Activated CD8-positive, alpha-beta T cell treated with anti-CD3 and anti-CD28 coated beads, Interleukin-2, amount 10 ng/mL, durations not matched to agents 7 days and 5 days (primary cell): ENCODE data around the gene IRF3. TPM values are rescaled to one million over a fixed set of nuclear protein-coding genes. Genes with fewer than 3 reads are reported as not detected.
A peak's percentile ranks its signal among the peaks of the same experiment; 100 is the strongest.

ENCODE experiments used
- ATAC-seq: fragments of 150-1000 bp; cut with Tn5 transposase; one replicate; pipeline ENCODE4 v1.10.0; 2021; ENCODE audit warnings: moderate library complexity
- CTCF ChIA-PET: fragments of 350-600 bp; sonication (Branson Sonifier 250); formaldehyde crosslinking; loops from one replicate; lab custom pipeline; 2021; ENCODE audit warnings: antibody characterized with exemption; lab: Charles Lee
- POLR2A ChIA-PET: fragments of 350-600 bp; sonication (Branson Sonifier 250); formaldehyde crosslinking; loops from one replicate; lab custom pipeline; 2021; ENCODE audit warnings: antibody characterized with exemption; lab: Charles Lee
- DNase-seq: peaks from one replicate; pipeline ENCODE4 v3.0.0-alpha.2; 2020
- H3K27ac Mint-ChIP-seq: one replicate; pipeline ENCODE4 v1.8.0; 2021; ENCODE audit warnings: mild to moderate bottlenecking, mixed read lengths
- H3K27me3 Mint-ChIP-seq: one replicate; pipeline ENCODE4 v1.8.0; 2021; ENCODE audit warnings: low read depth, mixed read lengths
- H3K36me3 Mint-ChIP-seq: one replicate; pipeline ENCODE4 v1.8.0; 2021; ENCODE audit warnings: low read depth, mixed read lengths
- H3K4me1 Mint-ChIP-seq: one replicate; pipeline ENCODE4 v1.8.0; 2021; ENCODE audit warnings: low read depth, mixed read lengths
- H3K4me3 Mint-ChIP-seq: one replicate; pipeline ENCODE4 v1.8.0; 2021; ENCODE audit warnings: mild to moderate bottlenecking, mixed read lengths
- H3K9me3 Mint-ChIP-seq: one replicate; pipeline ENCODE4 v1.8.0; 2022; ENCODE audit warnings: mixed read lengths; ENCODE audit not compliant: insufficient read depth
- total RNA-seq, 2 experiments: library from RNA; stranded (reverse); gene quantifications; one replicate each; pipeline ENCODE4 v1.2.3, GENCODE V29; 2021

Gene IRF3
- total RNA-seq, 2 experiments from 2014 or later = 133 to 137 TPM

DNA sequence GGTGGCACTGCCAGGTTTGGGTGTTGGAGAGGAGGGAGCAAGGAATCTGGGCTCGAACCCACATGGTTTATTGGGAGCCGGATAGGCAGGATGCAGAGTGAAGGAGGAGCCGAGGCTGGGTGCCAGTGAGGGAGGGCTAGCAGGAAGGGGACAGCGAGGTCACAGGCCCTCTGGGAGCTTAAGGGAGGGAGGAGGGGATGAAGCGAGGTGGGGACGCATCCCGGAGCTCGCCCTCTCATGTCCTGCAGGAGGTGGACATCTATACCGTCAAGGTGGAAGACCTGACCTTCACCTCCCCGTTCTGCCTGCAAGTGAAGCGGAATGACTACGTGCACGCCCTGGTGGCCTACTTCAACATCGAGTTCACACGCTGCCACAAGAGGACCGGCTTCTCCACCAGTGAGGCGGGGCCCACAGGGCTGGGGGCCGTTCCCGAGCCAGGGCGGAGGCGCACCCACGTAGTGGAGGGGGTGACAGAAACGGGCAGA is 20.2 kb upstream of the IRF3 start:
- ATAC-seq = no peak
- DNase-seq = no peak
- no peak overlapping the region for H3K27ac Mint-ChIP-seq
- H3K4me1 Mint-ChIP-seq = peaks cover 40% of the 10 kb centered on the region
- H3K9me3 Mint-ChIP-seq = no peaks in the 10 kb centered on the region
- POLR2A ChIA-PET = no interaction called here
- peaks cover 46% of the 10 kb centered on the region for H3K36me3 Mint-ChIP-seq
- no peak overlapping the region for H3K4me3 Mint-ChIP-seq
- H3K27me3 Mint-ChIP-seq = peaks cover 7% of the 10 kb centered on the region
- CTCF ChIA-PET = interaction anchor here (1.0 kb wide), 1 partner anchor 32 kb away, joined by 4 read pairs; no protein-coding TSS in a partner anchor

DNA sequence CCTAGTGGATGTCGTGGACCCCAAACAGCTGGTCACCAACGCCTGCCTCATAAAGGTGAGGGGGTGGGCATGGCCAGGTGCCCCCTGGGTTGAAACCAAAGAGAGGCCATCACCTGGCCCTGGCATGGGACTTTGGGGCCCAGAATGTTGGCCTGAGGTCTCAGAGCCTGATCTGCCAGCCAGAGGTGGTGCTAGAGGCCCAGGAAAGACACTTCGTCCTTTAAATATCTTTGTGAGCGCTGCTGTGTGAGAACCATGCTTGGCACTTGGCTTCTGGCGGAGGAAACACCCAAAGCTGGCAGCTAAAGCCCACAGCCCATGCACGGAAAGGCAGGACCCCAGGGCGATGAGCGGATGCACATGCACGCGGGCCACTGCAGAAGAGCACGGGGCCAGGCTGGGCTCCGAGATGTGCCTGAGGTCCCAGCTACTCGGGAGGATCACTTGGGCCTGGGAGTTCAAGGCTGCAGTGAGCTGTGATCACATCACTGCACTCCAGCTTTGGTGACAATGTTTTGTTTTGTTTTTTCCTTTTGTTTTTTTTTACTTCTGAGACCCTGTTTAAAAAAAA is 19.4 kb upstream of the IRF3 start:
- no peak for ATAC-seq

DNA sequence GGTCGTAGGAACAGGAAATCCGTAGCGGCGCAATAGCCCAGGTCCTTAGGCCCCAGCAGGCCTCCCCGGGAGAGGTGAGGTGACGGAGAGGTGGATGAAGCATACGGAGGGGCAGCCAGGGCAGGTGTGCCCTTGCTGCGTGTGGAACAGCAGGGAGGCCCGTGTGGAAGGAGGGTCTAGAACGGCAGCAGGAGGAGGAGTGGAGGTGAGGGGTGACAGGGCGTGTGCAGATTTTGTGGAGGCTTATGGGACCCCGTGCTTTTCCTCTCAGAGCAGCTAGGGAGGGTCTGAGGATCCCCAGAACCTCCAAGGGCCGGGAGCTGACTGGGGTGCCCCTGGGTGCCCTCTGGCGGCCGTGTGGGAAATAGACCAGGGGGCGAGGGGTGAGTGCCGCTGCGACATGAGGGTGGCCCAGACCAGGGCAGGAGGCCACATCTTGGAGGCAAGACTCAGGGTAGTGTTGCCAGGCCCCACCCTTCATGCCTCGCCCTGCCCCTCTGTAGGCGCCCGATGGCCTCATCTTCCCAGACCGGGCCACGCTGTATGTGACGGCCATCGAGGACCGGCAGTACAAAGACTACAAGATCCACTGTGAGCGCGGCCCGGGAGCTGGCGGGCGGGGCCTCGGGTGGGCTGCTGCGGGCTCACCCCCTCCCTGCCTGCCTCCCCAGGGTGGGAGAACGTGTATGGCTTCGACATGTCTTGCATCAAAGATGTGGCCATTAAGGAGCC is 18.8 kb upstream of the IRF3 start:
- no peak overlapping the region for H3K27ac Mint-ChIP-seq

More for the DNA sequence above, 19.4 kb upstream of the IRF3 start:
- POLR2A ChIA-PET = no interaction called here
- CTCF ChIA-PET = interaction anchor here (0.6 to 1.0 kb wide), 2 partner anchors 11 to 32 kb away, joined by 3 to 4 read pairs; no protein-coding TSS in a partner anchor
- H3K27ac Mint-ChIP-seq = no peak overlapping the region
- DNase-seq = no peak
- H3K4me1 Mint-ChIP-seq = peaks cover 41% of the 10 kb centered on the region
- no peak overlapping the region for H3K4me3 Mint-ChIP-seq
- H3K9me3 Mint-ChIP-seq = no peaks in the 10 kb centered on the region
- H3K27me3 Mint-ChIP-seq = no peaks in the 10 kb centered on the region
- peaks cover 43% of the 10 kb centered on the region for H3K36me3 Mint-ChIP-seq

GRCh38 chr19:49683814-49684250 is 18.2 kb upstream of the IRF3 start:
- DNase-seq (no peak), ATAC-seq (no peak)
- Mint-ChIP-seq H3K27me3 (no peaks in the 10 kb centered on the region), H3K9me3 (no peaks in the 10 kb centered on the region), H3K36me3 (peaks cover 42% of the 10 kb centered on the region), H3K27ac (no peak overlapping the region), H3K4me3 (no peak overlapping the region), H3K4me1 (peaks cover 39% of the 10 kb centered on the region)
- CTCF ChIA-PET = no interaction called here
- POLR2A ChIA-PET = no interaction called here

More for the DNA sequence above, 18.8 kb upstream of the IRF3 start:
- no peaks in the 10 kb centered on the region for H3K9me3 Mint-ChIP-seq
- H3K4me3 Mint-ChIP-seq = no peak overlapping the region
- POLR2A ChIA-PET = no interaction called here
- CTCF ChIA-PET = interaction anchor here (0.6 kb wide), 1 partner anchor 10 kb away, joined by 3 read pairs; no protein-coding TSS in a partner anchor
- H3K4me1 Mint-ChIP-seq = peaks cover 42% of the 10 kb centered on the region
- ATAC-seq = no peak
- peaks cover 43% of the 10 kb centered on the region for H3K36me3 Mint-ChIP-seq
- no peak for DNase-seq
- H3K27me3 Mint-ChIP-seq = no peaks in the 10 kb centered on the region

DNA sequence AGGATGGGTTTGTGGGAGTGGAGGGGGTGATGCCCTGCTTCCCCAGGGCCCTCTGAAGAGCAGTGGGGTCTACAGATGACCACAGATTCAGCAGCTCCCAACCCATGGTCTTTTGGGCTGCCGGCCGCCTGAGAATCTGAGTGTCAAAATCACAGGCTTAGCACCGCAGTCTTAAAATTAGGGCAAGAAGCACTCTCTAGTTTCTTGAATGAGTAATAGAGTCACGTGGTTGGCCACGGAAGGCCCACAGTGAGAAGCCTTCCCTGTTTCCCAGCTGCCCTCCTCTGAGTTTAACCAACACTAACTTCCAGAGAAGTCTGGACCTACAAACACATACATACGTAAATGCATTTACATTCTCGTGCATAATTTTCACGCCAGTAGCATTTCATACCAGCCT is 16.6 kb upstream of the IRF3 start:
- Mint-ChIP-seq H3K9me3 (no peaks in the 10 kb centered on the region), H3K4me3 (no peak overlapping the region), H3K4me1 (peaks cover 37% of the 10 kb centered on the region), H3K36me3 (peaks cover 35% of the 10 kb centered on the region), H3K27me3 (no peaks in the 10 kb centered on the region), H3K27ac (no peak overlapping the region)
- ChIA-PET POLR2A (no interaction called here), CTCF (no interaction called here)
- no peak for DNase-seq
- ATAC-seq = no peak

DNA sequence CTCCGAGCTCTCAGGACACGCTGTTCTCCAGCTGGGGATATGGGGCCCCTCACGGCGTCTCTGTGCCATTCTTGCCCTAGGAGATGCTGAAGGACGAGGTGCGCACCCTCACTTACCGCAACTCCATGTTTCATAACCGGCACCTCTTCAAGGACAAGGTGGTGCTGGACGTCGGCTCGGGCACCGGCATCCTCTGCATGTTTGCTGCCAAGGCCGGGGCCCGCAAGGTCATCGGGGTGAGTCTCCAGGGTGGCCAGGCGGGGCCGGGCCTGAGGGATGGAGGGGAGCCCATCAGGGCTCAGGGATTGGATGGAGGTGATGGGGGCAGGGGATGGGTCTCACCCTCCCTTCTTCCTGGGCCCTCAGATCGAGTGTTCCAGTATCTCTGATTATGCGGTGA is 16.2 kb upstream of the IRF3 start:
- no peak for DNase-seq
- H3K27ac Mint-ChIP-seq = no peak overlapping the region
- peaks cover 33% of the 10 kb centered on the region for H3K4me1 Mint-ChIP-seq
- H3K27me3 Mint-ChIP-seq = no peaks in the 10 kb centered on the region
- no peak overlapping the region for H3K4me3 Mint-ChIP-seq
- no peak for ATAC-seq
- ChIA-PET CTCF (interaction anchor here (1.1 to 1.3 kb wide), 3 partner anchors 9 to 110 kb away, joined by 3 to 7 read pairs (median 3); partner anchors contain the start of gene CPT1C), POLR2A (no interaction called here)
- peaks cover 34% of the 10 kb centered on the region for H3K36me3 Mint-ChIP-seq
- H3K9me3 Mint-ChIP-seq = no peaks in the 10 kb centered on the region

GRCh38 chr19:49680421-49681351 is 15.0 kb upstream of the IRF3 start:
- ChIA-PET POLR2A (interaction anchor here (0.6 kb wide), 1 partner anchor 14 kb away, joined by 3 read pairs; no protein-coding TSS in a partner anchor), CTCF (interaction anchor here (0.6 to 1.5 kb wide), 28 partner anchors 8 to 207 kb away, joined by 3 to 7 read pairs (median 4); partner anchors contain the start of genes AP2A1, BCL2L12, CPT1C and IRF3)
- ATAC-seq (peak; percentile 8), DNase-seq (peak; percentile 95)
- H3K27me3 Mint-ChIP-seq = no peaks in the 10 kb centered on the region
- H3K4me1 Mint-ChIP-seq = peaks cover 38% of the 10 kb centered on the region
- no peaks in the 10 kb centered on the region for H3K9me3 Mint-ChIP-seq
- no peak overlapping the region for H3K4me3 Mint-ChIP-seq
- peak overlapping the region; percentile 34 for H3K27ac Mint-ChIP-seq
- H3K36me3 Mint-ChIP-seq = peaks cover 33% of the 10 kb centered on the region

DNA sequence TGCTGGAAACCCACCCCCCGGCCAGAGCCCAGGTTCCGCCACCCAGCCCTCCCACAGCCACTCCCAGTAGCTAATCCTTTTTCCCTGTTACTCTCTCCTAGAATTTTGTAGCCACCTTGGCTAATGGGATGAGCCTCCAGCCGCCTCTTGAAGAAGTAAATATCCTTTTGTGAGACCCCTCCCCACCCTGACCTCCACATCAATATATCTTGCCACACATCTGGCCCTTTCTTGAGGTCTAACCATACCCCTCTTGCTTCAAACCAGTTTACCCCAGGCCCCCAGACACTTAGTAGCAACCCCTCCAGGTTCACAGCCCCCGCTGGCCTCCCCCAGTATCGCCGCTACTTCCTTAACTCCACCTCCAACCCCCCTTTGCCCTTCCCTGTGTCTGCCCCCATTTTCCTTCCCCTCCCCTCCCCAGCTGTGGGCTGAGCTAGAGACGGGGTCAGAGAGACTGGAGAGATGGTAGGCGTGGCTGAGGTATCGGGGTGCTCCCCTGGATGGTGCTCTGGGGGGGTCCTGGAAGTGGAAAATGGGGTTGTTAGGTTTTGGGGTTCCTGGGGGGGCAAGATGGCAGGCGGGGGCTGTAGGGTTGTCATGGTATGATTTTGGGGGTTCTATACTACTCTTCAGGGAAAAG is 14.2 kb upstream of the IRF3 start:
- no peak overlapping the region for H3K4me3 Mint-ChIP-seq
- DNase-seq = no peak

GRCh38 chr19:49678985-49679770 is 13.5 kb upstream of the IRF3 start:
- Mint-ChIP-seq H3K36me3 (peaks cover 25% of the 10 kb centered on the region), H3K27me3 (no peaks in the 10 kb centered on the region), H3K27ac (no peak overlapping the region), H3K9me3 (no peaks in the 10 kb centered on the region), H3K4me1 (peaks cover 38% of the 10 kb centered on the region), H3K4me3 (peak overlapping the region; percentile 85)
- ATAC-seq = no peak
- ChIA-PET POLR2A (interaction anchor here (0.8 to 4.4 kb wide), 4 partner anchors 15 to 98 kb away, joined by 3 to 24 read pairs (median 3); partner anchors contain the start of genes BCL2L12, IRF3 and NOSIP), CTCF (interaction anchor here (0.7 to 4.9 kb wide), 19 partner anchors 9 to 228 kb away, joined by 3 to 45 read pairs (median 4); partner anchors contain the start of genes BCL2L12, IRF3, NOSIP and PIH1D1)
- no peak for DNase-seq

More for the DNA sequence above, 14.2 kb upstream of the IRF3 start:
- Mint-ChIP-seq H3K9me3 (no peaks in the 10 kb centered on the region), H3K36me3 (peaks cover 29% of the 10 kb centered on the region), H3K27ac (peak overlapping the region; percentile 34), H3K4me1 (peaks cover 38% of the 10 kb centered on the region), H3K27me3 (no peaks in the 10 kb centered on the region)
- ChIA-PET CTCF (interaction anchor here (0.6 to 4.9 kb wide), 10 partner anchors 8 to 204 kb away, joined by 3 to 45 read pairs (median 6); partner anchors contain the start of genes BCL2L12, IRF3, NOSIP and PRRG2), POLR2A (interaction anchor here (0.6 to 1.1 kb wide), 2 partner anchors 13 to 99 kb away, joined by 3 read pairs; partner anchors contain the start of gene NOSIP)
- no peak for ATAC-seq
